Stomach (tissue), 4 donors: ENCODE data around the gene KCNAB2.

Experiments
- POLR2A ChIP-seq, 4 donors: fragments of 450-650 bp; IDR thresholded peaks; one replicate each; pipeline ENCODE4 v1.6.1; 2016; ENCODE audit warnings: antibody characterized with exemption in 4 of 4, control low read depth in 2 of 4, mild to moderate bottlenecking in 1 of 4, moderate library complexity in 1 of 4
- TF ChIP-seq, protein P1 (sequence below), 7 experiments: fragments of 450-650 bp in 4 of 7; fragments of 200-600 bp in 3 of 7; sonication (generic) in 3 of 7; IDR thresholded peaks; one replicate each; pipeline ENCODE4 v1.5.1; 2016 to 2019; ENCODE audit warnings: antibody characterized with exemption in 7 of 7, control low read depth in 2 of 7, mild to moderate bottlenecking in 1 of 7

DNA sequence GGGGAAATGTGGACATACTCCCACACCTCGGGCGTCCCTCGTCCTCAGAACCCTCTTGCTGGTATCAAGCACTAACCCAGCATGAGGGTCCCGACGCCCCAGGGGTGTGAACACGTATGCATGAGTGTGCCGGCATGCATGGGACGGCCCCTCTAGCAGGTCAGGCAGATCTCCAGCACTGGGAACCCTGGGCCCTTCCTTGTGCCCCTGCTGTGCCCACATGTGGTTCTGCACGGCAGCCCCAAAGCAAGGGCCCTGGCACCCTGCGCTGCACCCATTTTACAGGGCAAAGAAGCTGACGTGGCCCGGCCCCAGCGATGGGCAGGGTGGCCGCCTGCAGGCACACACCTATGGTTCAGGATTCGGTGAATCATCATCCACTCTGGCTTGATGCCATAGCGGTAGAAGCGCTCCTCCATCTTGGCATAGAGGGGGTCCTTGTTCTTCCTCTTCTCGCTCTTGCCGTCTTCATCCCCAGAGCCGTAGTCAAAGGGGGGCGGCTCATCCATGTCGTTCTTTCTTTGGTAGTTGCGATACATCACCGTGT lies 100.2 kb downstream of the KCNAB2 start:
- no peak for TF ChIP-seq POLR2A (IDR thresholded peaks at IDR 0.05)
- TF ChIP-seq, protein P1, sequence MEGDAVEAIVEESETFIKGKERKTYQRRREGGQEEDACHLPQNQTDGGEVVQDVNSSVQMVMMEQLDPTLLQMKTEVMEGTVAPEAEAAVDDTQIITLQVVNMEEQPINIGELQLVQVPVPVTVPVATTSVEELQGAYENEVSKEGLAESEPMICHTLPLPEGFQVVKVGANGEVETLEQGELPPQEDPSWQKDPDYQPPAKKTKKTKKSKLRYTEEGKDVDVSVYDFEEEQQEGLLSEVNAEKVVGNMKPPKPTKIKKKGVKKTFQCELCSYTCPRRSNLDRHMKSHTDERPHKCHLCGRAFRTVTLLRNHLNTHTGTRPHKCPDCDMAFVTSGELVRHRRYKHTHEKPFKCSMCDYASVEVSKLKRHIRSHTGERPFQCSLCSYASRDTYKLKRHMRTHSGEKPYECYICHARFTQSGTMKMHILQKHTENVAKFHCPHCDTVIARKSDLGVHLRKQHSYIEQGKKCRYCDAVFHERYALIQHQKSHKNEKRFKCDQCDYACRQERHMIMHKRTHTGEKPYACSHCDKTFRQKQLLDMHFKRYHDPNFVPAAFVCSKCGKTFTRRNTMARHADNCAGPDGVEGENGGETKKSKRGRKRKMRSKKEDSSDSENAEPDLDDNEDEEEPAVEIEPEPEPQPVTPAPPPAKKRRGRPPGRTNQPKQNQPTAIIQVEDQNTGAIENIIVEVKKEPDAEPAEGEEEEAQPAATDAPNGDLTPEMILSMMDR (IDR thresholded peaks at IDR 0.05): no peak
